AG04450 (cell line): ENCODE measurements around the gene BCOR. TPM values are rescaled to one million over a fixed set of nuclear protein-coding genes. Genes with fewer than 3 reads are reported as not detected.

Experiments
- CTCF ChIA-PET: fragments of 300-600, 350-600 bp; formaldehyde crosslinking; extraction: SDS; loops from one replicate; lab custom pipeline; 2022; ENCODE audit warnings: antibody characterized with exemption, inconsistent platforms; lab: Charles Lee
- POLR2A ChIA-PET: fragments of 350-600 bp; formaldehyde crosslinking; extraction: SDS; loops from one replicate; lab custom pipeline; 2021; ENCODE audit warnings: antibody characterized with exemption, inconsistent platforms; lab: Yijun Ruan, JAX
- DNase-seq: peaks from one replicate; pipeline ENCODE4 v3.0.0-alpha.2; 2011; ENCODE audit warnings: low read depth, low spot score
- H3K27ac ChIP-seq: one replicate; pipeline ENCODE4 v1.5.1; 2012; ENCODE audit warnings: low read depth, low read length, control low read depth
- H3K27me3 ChIP-seq: one replicate; pipeline ENCODE4 v1.6.0; 2012; ENCODE audit warnings: low read length; ENCODE audit not compliant: control insufficient read depth, insufficient read depth
- H3K4me3 ChIP-seq: 2 replicates; pipeline ENCODE4 v1.5.1; 2011; ENCODE audit warnings: mild to moderate bottlenecking, low read depth, low read length, control low read depth
- H3K9me3 ChIP-seq: 2 replicates; pipeline ENCODE4 v1.5.1; 2012; ENCODE audit warnings: low read length; ENCODE audit not compliant: control insufficient read depth, insufficient read depth
- polyA plus RNA-seq: library from polyadenylated mRNA; depleted of rRNA; stranded (reverse); fragments of >200 nt; gene quantifications from 2 replicates; pipeline ENCODE4 v1.2.3, GENCODE V29; 2011
- TF ChIP-seq, protein P1 (sequence below): IDR thresholded peaks from 2 replicates; pipeline ENCODE4 v1.5.1; 2011; ENCODE audit warnings: low read depth, low read length, control low read depth, inconsistent platforms

The BCOR gene
- polyA plus RNA-seq, 1 experiment: 5.4 TPM

DNA sequence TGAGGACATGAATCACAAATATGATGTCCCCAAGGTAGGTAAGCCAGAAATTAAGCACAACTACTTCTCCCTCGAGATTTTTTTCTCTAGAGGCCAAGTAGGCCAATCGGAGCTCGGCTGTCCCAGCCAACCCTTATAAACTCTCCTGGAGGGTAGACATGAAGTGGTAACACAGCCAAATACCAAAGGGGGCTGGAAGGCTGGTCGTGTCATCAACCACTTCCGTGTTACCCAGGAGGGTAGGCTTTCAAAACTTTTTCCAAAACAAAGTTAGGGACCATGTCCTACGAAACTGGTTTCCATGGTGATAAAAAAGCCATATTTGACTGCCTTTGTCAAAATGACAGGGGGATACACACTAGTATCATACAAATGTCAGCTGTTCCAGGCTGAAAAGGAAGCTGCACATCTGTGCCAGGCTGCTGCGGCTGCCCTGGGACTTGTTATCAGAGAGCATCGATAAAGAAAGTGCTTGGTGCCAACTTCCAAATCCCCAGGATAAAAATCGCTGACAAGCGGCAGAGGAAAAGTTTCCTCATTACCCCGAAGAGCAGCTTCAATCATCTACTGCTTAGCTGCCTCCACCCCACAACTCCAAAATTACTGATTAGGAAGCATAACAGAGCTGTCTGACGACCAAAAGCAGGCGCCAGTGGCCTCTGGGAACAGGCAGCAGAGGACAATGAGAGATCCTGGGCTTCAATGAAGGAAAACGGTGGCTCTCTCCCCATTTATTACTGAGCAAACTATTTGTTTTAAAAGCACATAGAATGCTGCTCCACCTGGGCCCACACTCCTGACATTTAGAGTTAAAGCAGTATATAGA is 20.8 kb downstream of the BCOR start:
- no peak for DNase-seq
- CTCF ChIA-PET: interaction anchor here (0.9 kb wide), 1 partner anchor 8 kb away, joined by 7 read pairs; no protein-coding TSS in a partner anchor

DNA sequence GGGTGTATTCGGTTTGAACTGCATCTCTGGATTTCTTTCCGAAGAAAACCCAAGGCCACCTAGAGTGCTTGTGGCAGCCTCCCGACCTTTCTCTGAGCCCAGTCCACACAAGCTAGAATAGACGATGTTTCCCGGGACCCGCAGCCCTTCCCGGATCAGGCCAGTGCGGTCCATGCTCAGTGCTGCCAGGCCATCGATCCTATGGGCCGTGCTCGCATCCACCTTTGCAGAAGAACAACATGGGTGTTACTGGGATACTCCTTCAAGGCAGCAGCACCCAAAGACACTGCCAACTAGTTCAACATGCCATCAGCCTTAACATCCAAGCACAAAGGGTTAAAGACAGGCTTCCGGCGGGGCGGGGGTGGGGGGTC is 22.8 kb downstream of the BCOR start:
- Histone ChIP-seq H3K9me3 (no peaks in the 10 kb centered on the region), H3K27ac (no peak overlapping the region), H3K27me3 (no peaks in the 10 kb centered on the region), H3K4me3 (no peak overlapping the region)
- CTCF ChIA-PET: no interaction called here
- no peak for DNase-seq
- TF ChIP-seq, protein P1, sequence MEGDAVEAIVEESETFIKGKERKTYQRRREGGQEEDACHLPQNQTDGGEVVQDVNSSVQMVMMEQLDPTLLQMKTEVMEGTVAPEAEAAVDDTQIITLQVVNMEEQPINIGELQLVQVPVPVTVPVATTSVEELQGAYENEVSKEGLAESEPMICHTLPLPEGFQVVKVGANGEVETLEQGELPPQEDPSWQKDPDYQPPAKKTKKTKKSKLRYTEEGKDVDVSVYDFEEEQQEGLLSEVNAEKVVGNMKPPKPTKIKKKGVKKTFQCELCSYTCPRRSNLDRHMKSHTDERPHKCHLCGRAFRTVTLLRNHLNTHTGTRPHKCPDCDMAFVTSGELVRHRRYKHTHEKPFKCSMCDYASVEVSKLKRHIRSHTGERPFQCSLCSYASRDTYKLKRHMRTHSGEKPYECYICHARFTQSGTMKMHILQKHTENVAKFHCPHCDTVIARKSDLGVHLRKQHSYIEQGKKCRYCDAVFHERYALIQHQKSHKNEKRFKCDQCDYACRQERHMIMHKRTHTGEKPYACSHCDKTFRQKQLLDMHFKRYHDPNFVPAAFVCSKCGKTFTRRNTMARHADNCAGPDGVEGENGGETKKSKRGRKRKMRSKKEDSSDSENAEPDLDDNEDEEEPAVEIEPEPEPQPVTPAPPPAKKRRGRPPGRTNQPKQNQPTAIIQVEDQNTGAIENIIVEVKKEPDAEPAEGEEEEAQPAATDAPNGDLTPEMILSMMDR: no peak
- POLR2A ChIA-PET: no interaction called here

More for the DNA sequence above, 20.8 kb downstream of the BCOR start:
- POLR2A ChIA-PET: no interaction called here
- no peaks in the 10 kb centered on the region for H3K27me3 ChIP-seq
- TF ChIP-seq, protein P1: no peak
- no peak overlapping the region for H3K27ac ChIP-seq
- H3K9me3 ChIP-seq: no peaks in the 10 kb centered on the region
- no peak overlapping the region for H3K4me3 ChIP-seq

DNA sequence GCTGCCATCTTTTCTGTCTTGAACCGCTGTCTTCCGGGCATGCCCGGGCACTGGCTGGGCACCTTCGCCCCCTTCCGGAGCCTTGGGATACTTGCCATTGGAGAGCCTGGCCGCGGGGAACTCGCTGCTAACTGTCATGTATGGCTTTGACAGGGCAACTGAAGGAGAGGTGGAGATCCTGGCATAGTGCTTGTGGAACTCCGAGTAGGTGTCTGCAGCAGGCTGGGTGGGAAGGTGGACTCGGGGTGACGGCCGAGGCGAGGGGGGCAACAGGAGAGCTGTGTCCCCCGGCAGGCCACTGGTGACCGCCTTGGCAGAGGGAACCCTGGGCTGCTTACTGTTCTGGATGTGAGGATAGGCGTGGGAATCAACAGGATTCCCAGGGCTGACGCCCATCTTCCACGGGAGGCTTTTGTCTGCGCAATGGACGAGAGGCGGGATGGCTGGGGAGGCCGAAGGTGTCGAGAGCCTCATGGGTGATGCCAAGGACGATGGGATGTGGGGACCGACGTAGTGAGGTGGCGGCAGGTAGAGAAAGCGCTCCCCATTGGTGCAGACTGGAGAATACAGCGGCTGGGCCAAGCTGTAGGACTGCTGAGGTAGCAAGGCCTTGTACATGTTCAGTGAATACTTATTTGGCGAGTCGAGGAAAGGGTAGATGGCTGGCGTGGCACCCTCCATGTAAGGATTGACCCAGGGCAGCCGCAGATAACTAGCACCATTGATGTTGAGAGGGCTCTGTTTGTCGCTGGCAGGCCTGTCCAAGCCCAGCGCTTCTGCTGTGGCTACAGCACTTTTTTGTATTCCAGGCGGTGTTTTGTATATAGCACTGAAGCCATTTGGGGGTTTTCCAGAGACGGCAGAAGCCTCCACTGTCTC is 23.4 kb downstream of the BCOR start:
- POLR2A ChIA-PET: no interaction called here
- CTCF ChIA-PET: no interaction called here
- no peak overlapping the region for H3K4me3 ChIP-seq

DNA sequence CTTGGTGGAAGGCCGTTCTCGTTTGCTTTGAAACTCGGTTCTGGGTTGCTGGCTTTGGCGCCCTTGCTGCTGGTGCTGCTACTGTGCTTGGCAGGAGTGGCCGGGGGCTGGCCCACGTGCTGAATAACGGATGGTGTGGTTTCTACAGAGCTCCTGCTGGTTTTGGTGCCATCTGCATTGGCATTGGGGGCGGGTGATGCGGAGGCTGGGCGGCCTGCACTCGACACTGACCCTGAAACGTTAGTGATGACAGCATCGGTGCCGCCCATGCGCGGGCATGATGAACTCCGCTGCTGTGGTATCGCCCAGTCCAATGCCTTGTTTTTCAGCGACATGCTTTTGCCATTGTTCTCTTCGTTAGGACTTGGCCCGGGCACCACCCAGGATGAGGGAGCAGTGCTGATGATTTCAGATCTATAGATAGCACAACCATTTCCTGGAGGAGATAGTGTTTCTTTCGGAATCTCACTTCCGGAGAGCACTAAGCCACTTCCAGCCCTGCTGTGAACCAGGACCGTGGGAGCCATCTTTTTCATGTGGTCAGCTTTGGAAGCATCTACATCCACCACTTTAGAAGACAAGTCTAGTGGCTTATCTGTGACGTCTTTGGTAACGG is 24.2 kb downstream of the BCOR start:
- H3K27me3 ChIP-seq: no peaks in the 10 kb centered on the region
- TF ChIP-seq, protein P1: no peak
- no peak overlapping the region for H3K27ac ChIP-seq
- H3K9me3 ChIP-seq: no peaks in the 10 kb centered on the region
- POLR2A ChIA-PET: no interaction called here
- H3K4me3 ChIP-seq: no peak overlapping the region
- CTCF ChIA-PET: no interaction called here
- DNase-seq: no peak

More for the DNA sequence above, 23.4 kb downstream of the BCOR start:
- TF ChIP-seq, protein P1: no peak
- Histone ChIP-seq H3K27me3 (no peaks in the 10 kb centered on the region), H3K9me3 (no peaks in the 10 kb centered on the region), H3K27ac (no peak overlapping the region)
- no peak for DNase-seq
